Activated CD8-positive, alpha-beta T cell treated with anti-CD3 and anti-CD28 coated beads for 36 hours (primary cell): ENCODE measurements around the gene MAGT1. TPM values are rescaled to one million over a fixed set of nuclear protein-coding genes. Genes with fewer than 3 reads are reported as not detected.

Experiments used
- ATAC-seq: fragments of 200-7000 bp; cut with Tn5 transposase; one replicate; pipeline ENCODE4 v1.10.0; 2021; ENCODE audit warnings: mild to moderate bottlenecking, moderate library complexity
- CTCF ChIA-PET: fragments of 350-600 bp; sonication (Branson Sonifier 250); formaldehyde crosslinking; loops from one replicate; lab custom pipeline; 2021; ENCODE audit warnings: antibody characterized with exemption; lab: Charles Lee
- POLR2A ChIA-PET: fragments of 350-600 bp; sonication (Branson Sonifier 250); formaldehyde crosslinking; loops from one replicate; lab custom pipeline; 2021; ENCODE audit warnings: antibody characterized with exemption; lab: Charles Lee
- DNase-seq: peaks from one replicate; pipeline ENCODE4 v3.0.0-alpha.2; 2020
- H3K27ac Mint-ChIP-seq: one replicate; pipeline ENCODE4 v1.8.0; 2021; ENCODE audit warnings: mild to moderate bottlenecking, mixed read lengths
- H3K27me3 Mint-ChIP-seq: one replicate; pipeline ENCODE4 v1.8.0; 2021; ENCODE audit warnings: mixed read lengths
- H3K36me3 Mint-ChIP-seq: one replicate; pipeline ENCODE4 v1.8.0; 2021; ENCODE audit warnings: low read depth, mixed read lengths
- H3K4me1 Mint-ChIP-seq: one replicate; pipeline ENCODE4 v1.8.0; 2021; ENCODE audit warnings: low read depth, mixed read lengths
- H3K4me3 Mint-ChIP-seq: one replicate; pipeline ENCODE4 v1.8.0; 2021; ENCODE audit warnings: mild to moderate bottlenecking, moderate library complexity, mixed read lengths
- H3K9me3 Mint-ChIP-seq: one replicate; pipeline ENCODE4 v1.8.0; 2021; ENCODE audit warnings: mixed read lengths
- intact Hi-C: fragments of 100-400 bp; cut with micrococcal nuclease; formaldehyde crosslinking; loops from one replicate; pipeline ENCODE4 v1.10.0; 2022
- total RNA-seq, 2 experiments: library from RNA; stranded (reverse); gene quantifications; one replicate each; pipeline ENCODE4 v1.2.3, GENCODE V29; 2021
- TF ChIP-seq, protein P1 (sequence below): fragments of 200-600 bp; IDR thresholded peaks from one replicate; pipeline ENCODE4 v1.8.0; 2022; ENCODE audit warnings: antibody characterized with exemption, mild to moderate bottlenecking

Gene MAGT1
- total RNA-seq, 2 experiments from 2014 or later: 33.2 to 33.7 TPM

DNA sequence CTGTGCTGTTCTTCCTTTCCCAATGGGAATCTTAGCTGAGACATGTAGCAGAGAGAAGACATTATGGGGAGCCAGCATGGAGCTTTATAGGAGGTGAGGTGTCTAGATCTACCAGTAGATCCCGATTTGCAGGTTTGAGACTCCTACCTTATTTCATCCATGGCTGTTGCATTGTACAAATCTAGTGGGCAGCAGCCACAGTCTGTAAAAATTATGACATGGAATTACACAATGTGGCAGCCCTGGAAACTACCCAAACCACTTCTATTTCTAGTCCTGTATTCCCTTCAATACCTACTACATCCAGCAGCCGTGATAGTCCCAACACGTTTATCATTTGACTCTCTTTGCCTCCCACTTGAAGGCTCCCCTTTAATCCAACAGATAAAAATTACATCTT is 23.3 kb upstream of the MAGT1 start:
- DNase-seq (no peak), ATAC-seq (no peak)
- Mint-ChIP-seq H3K4me1 (peaks cover 17% of the 10 kb centered on the region), H3K27ac (no peak overlapping the region), H3K36me3 (no peaks in the 10 kb centered on the region), H3K4me3 (no peak overlapping the region), H3K27me3 (no peaks in the 10 kb centered on the region), H3K9me3 (peaks cover 1% of the 10 kb centered on the region)
- CTCF ChIA-PET: no interaction called here
- TF ChIP-seq, protein P1, sequence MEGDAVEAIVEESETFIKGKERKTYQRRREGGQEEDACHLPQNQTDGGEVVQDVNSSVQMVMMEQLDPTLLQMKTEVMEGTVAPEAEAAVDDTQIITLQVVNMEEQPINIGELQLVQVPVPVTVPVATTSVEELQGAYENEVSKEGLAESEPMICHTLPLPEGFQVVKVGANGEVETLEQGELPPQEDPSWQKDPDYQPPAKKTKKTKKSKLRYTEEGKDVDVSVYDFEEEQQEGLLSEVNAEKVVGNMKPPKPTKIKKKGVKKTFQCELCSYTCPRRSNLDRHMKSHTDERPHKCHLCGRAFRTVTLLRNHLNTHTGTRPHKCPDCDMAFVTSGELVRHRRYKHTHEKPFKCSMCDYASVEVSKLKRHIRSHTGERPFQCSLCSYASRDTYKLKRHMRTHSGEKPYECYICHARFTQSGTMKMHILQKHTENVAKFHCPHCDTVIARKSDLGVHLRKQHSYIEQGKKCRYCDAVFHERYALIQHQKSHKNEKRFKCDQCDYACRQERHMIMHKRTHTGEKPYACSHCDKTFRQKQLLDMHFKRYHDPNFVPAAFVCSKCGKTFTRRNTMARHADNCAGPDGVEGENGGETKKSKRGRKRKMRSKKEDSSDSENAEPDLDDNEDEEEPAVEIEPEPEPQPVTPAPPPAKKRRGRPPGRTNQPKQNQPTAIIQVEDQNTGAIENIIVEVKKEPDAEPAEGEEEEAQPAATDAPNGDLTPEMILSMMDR: no peak
- intact Hi-C loops: loop anchor here (10.0 kb wide), 1 partner anchor 176 kb away; no protein-coding TSS in a partner anchor
- POLR2A ChIA-PET: no interaction called here

DNA sequence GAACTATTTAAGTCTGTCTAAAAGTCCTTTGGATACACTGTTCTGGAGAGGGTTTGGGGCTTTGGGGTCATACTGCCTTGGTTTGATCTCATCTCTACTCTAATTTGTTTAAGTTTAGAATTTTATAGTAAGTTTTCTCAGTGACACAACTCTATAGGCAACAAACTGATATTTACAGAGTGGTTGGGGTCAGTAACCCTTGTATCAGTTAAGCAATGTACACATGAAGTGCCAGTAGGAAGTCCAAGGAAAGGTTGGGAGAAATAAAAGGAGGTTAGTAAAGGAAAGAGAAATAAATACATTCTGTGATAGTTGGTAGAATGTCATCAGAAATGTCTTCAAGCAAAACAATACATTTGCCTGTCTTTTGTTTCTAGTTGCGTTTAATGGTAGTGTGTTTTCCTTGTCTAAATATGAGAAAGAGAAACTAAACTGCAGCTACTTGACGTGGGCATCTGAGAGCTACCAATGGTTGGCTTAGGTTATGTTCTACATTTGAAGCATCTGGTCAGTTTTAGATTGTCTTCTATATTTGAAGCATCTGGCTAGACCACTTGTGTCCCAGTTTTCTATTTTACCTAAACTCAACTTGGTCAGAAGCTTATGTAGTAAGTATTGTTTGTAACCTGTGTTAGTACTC is 22.2 kb upstream of the MAGT1 start:
- H3K4me3 Mint-ChIP-seq: peak overlapping the region; percentile 73
- POLR2A ChIA-PET: no interaction called here
- DNase-seq (no peak), ATAC-seq (peak; percentile 66)
- peaks cover 19% of the 10 kb centered on the region for H3K4me1 Mint-ChIP-seq
- peaks cover 1% of the 10 kb centered on the region for H3K9me3 Mint-ChIP-seq
- no peaks in the 10 kb centered on the region for H3K36me3 Mint-ChIP-seq
- intact Hi-C loops: loop anchor here (10.0 kb wide), 1 partner anchor 177 kb away; no protein-coding TSS in a partner anchor
- peak overlapping the region; percentile 78 for H3K27ac Mint-ChIP-seq
- CTCF ChIA-PET: interaction anchor here (0.7 to 1.1 kb wide), 2 partner anchors 108 to 159 kb away, joined by 3 to 7 read pairs; no protein-coding TSS in a partner anchor
- H3K27me3 Mint-ChIP-seq: no peaks in the 10 kb centered on the region
- TF ChIP-seq, protein P1: no peak

DNA sequence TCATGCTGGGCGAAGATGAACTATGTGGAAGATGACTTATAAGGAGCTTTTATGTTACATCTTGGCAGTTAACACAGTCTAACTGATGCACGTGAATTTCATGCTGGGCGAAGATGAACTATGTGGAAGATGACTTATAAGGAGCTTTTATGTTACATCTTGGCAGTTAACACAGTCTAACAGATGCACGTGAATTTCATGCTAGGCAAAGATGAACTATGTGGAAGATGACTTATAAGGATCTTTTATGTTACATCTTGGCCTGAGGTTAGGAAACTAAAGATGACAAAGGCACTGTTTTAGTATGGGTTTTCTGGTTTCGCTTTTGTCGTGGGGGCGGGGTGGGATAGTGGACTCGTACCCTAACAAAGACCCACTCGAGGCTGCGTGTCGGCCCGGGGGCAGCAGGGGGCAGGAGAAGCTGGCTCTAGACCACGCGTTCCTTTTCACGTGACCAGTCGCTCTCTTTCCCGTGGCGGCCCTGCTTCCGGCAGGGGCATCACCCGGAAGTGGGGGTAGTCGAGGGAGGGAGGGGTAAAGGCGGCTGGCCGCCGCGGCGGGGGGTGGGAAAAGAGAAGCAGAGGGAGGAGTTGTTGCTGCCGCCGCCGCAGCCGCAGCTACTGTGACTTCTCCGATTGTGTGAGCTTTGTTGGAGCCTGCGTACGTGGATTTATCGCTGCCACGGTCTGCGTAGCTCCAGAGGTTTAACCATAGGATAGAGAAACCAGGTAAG is 15.0 kb upstream of the MAGT1 start, which contains the start of gene ATP7A:
ATP7A (plus strand) TSS at position 586 of the 733 bp plus-strand sequence. CDS start 60,949 bp downstream, outside the sequence.
- Mint-ChIP-seq H3K9me3 (no peaks in the 10 kb centered on the region), H3K4me3 (peak within 1 kb of the TSS; percentile 83), H3K27ac (peak within 1 kb of the TSS; percentile 98), H3K4me1 (peaks cover 15% of the 10 kb centered on the region), H3K36me3 (no peaks in the 10 kb centered on the region), H3K27me3 (no peaks in the 10 kb centered on the region)
- ATAC-seq: peak; percentile 93
- TF ChIP-seq, protein P1: no peak
- ChIA-PET POLR2A (interaction anchor here (0.6 to 2.3 kb wide), 6 partner anchors 10 to 332 kb away, joined by 3 to 21 read pairs (median 3); partner anchors contain the start of gene COX7B), CTCF (interaction anchor here (1.0 to 3.2 kb wide), 6 partner anchors 10 to 183 kb away, joined by 3 to 17 read pairs (median 6); partner anchors contain the start of gene COX7B)
- intact Hi-C loops: loop anchor here (1.0 to 10.0 kb wide), 3 partner anchors 10 to 185 kb away; no protein-coding TSS in a partner anchor
- peak; percentile 95 for DNase-seq

DNA sequence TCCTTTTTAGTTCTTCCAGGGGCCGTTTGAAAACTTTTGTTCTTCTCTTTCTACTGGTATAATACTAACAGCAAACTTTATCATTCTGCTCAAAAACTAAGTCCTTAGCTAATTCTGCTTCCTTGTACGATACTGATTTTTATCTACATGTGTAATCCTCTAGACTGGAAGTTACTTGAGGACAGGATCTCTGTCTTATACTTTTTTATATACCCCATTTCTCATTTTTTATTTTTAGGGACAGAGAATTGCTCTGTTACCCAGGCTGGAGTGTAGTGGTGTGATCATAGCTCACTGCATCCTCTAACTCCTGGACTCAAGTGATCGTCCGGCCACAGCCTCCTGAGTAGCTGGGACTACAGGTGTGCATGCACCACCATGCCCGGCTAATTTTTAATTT is 6.3 kb upstream of the MAGT1 start:
- intact Hi-C loops: no loop called here
- Mint-ChIP-seq H3K27me3 (no peaks in the 10 kb centered on the region), H3K9me3 (no peaks in the 10 kb centered on the region), H3K4me3 (peak overlapping the region; percentile 94), H3K4me1 (peaks cover 17% of the 10 kb centered on the region), H3K36me3 (peaks cover 36% of the 10 kb centered on the region), H3K27ac (peak overlapping the region; percentile 65)
- TF ChIP-seq, protein P1: no peak
- ATAC-seq: no peak
- POLR2A ChIA-PET: interaction anchor here (3.8 kb wide), 1 partner anchor 8 kb away, joined by 21 read pairs; the partner anchor contains the start of gene ATP7A
- no peak for DNase-seq
- CTCF ChIA-PET: interaction anchor here (1.5 kb wide), 1 partner anchor 123 kb away, joined by 5 read pairs; no protein-coding TSS in a partner anchor
